Erythroblast (primary cell): ENCODE results near the gene FCHSD2.

Experiments
- GATA1 ChIP-seq: IDR thresholded peaks from 2 replicates; pipeline ENCODE4 v1.6.1; 2011; ENCODE audit warnings: low read depth, mild to moderate bottlenecking, control low read depth, low read length, moderate library complexity
- POLR2A ChIP-seq: IDR thresholded peaks from 2 replicates; pipeline ENCODE4 v1.6.1; 2011; ENCODE audit warnings: mild to moderate bottlenecking, low read length

GRCh38 chr11:73126804-73127480 is 15.2 kb downstream of the FCHSD2 start:
- no peak for TF ChIP-seq POLR2A
- TF ChIP-seq GATA1 = no peak
